Esophagus muscularis mucosa (tissue), 3 donors: ENCODE measurements around the gene PANX1.

Experiments used
- EP300 ChIP-seq: sonication (generic); formaldehyde crosslinking; IDR thresholded peaks from one replicate; pipeline ENCODE4 v1.6.1; 2017; ENCODE audit warnings: antibody characterized with exemption
- TF ChIP-seq, protein P1 (sequence below), 3 experiments: fragments of 200-600 bp in 2 of 3; fragments of 450-650 bp in 1 of 3; sonication (generic) in 2 of 3; IDR thresholded peaks; one replicate each; pipeline ENCODE4 v1.5.1; 2017 to 2019; ENCODE audit warnings: antibody characterized with exemption in 3 of 3, mild to moderate bottlenecking in 2 of 3, moderate library complexity in 1 of 3

- TF ChIP-seq, protein P1, sequence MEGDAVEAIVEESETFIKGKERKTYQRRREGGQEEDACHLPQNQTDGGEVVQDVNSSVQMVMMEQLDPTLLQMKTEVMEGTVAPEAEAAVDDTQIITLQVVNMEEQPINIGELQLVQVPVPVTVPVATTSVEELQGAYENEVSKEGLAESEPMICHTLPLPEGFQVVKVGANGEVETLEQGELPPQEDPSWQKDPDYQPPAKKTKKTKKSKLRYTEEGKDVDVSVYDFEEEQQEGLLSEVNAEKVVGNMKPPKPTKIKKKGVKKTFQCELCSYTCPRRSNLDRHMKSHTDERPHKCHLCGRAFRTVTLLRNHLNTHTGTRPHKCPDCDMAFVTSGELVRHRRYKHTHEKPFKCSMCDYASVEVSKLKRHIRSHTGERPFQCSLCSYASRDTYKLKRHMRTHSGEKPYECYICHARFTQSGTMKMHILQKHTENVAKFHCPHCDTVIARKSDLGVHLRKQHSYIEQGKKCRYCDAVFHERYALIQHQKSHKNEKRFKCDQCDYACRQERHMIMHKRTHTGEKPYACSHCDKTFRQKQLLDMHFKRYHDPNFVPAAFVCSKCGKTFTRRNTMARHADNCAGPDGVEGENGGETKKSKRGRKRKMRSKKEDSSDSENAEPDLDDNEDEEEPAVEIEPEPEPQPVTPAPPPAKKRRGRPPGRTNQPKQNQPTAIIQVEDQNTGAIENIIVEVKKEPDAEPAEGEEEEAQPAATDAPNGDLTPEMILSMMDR (IDR thresholded peaks at IDR 0.05), result no peak
- no peak for TF ChIP-seq EP300
Measured at GRCh38 chr11:94106716-94107115, 21.9 kb upstream of the PANX1 start.
